Measurements from ENCODE around the gene TOR1B. TPM values are rescaled to one million over a fixed set of nuclear protein-coding genes. Genes with fewer than 3 reads are reported as not detected.

The TOR1B gene
- total RNA-seq, 1 experiment from 2014 or later: 80.4 TPM

- DNase-seq (ENCODE audit: low spot score): no peak
Observed at GRCh38 chr9:129845373-129845772, 42.4 kb downstream of the TOR1B start.

DNA sequence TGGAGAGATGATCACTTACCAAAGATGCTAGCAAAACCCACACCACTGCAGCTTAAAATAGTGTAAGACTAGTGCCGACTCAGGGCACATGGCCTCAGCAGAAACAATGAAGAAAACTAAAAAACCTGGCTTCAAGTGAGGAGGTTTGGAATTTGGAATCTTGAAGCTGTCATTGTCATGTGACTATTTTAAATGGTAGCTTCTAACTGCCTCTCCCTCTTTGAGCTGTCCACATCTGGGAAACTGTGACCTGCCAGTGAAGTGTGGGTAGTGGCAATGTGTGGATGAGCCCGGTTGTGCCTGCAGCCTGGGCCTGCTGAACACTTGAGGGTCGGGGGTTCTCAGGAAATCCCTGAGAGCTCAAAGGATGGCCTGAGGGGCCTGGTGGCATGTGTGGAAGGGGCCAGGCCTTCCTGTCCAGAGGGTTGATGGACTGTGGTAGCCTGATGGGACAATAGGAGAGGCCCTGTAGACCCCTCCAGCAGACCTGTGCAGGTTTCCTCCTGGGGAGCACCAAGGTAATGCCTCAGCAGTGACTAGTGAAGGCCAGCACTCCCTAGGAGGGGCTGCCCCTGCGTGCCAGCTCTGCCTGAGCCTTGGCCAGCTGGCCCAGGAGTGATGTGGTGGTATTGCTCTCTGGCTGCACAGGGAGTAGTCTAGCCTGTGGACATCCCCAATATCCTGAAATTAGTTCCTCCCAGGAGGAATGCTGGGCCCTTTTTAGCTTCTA is 45.9 kb downstream of the TOR1B start:
- DNase-seq (ENCODE audit: low spot score): no peak

DNA sequence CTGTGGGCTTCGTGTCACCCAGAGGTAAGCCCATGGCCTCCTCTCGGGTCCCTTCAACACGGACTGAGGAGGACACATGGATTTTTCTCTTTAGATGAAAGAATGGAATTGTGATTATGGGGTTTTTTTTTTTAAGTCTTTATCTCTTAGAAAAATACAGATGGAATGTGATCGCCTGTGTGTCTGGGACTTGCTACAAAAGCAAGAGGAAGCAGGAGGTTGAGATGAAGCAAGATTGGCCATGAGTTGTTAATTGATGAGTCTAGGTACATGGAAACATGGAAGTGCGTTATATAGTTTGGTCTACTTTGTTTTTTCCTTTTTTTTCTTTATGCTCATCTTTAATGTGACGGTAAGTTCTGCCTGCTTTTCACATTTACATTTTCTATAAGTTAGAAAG is 46.9 kb downstream of the TOR1B start:
- no peak for DNase-seq (ENCODE audit: low spot score)

GRCh38 chr9:129850821-129851550 is 48.0 kb downstream of the TOR1B start:
- no peak for DNase-seq (ENCODE audit: low spot score)

GRCh38 chr9:129851821-129852220 is 48.8 kb downstream of the TOR1B start:
- no peak for DNase-seq (ENCODE audit: low spot score)

DNA sequence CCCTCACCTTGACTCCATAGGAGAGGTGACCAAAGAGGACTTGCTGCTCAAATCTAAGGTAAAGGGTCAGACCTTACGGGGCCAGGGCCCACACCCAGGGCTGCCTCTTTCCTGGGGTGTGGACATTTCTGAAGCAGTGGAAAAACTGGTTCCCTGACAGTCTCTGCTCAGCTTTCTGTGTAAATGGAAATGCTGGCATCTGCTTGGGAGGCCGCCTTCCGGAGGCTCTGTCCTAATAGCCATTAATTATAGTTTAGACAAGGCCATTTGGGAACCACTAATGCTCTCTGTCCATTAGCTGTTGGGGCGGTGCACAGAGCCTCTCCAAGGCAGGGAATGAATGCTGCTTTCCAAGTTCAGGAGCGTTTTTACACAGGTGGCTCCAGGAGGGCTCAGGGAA is 49.6 kb downstream of the TOR1B start:
- no peak for DNase-seq (ENCODE audit: low spot score)

DNA sequence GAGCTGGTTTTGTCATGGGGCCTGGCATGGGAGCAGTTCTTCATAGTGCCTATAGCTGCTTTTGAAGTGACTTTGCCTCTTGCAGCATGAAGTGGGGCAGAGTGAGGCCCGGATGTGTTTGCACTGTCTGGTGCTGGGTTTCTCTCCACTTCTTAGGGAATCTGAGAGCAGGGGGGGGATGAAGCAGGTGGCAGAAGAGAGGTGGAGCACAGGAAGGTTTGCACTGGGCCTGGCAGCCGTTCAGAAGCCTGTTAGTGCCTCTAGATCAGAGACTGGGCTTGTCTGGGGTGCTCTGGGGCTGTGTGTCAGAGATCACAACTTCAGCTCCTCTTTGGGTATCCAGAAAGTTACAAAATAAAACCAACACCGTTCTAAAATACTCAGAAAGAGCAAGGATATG is 50.6 kb downstream of the TOR1B start:
- DNase-seq (ENCODE audit: low spot score): no peak

DNA sequence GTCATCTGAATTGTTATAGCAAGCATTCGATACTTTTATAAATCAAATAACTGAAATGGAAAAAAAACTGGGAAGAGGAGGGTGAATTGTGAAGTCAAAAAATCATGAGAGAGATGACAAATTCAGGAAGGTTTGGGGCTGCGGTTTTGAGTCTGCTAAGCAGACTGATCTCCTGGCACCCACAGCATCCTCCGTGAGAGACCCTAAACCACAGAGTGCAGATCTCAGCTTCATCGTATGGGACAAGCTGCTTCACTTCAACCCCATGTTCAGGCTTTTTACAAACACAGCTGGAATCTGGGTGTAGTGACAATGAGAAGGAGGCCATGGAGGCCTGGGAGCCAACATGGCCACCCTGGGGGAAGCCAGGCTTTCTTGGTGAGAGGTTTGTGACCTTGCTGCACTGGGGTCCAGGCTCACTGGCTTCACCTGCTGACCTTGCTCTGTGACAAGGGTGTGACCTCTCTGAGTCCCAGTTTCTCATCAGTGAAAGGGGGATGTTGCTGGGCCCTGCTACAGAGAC is 51.7 kb downstream of the TOR1B start:
- no peak for DNase-seq (ENCODE audit: low spot score)

DNA sequence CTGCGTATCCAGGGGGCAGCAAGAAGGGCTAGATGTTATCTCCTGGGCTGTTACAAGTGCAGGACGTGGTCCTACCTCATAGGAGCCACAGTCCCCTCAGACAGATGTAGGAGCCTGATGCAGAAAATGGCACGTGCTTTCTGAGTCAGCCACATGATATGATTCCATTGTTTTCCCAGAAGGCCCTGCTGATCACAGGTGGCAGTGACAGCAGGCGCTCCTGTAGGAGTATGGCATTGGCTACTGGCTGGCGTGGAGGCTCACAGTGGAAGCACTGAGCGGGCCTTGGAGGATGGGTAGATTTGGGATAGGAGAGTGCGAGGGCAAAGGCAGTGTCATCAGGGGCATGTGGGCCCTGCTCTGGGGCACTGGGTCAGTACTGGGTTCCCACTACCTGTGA is 54.2 kb downstream of the TOR1B start:
- DNase-seq (ENCODE audit: low spot score): no peak

DNA sequence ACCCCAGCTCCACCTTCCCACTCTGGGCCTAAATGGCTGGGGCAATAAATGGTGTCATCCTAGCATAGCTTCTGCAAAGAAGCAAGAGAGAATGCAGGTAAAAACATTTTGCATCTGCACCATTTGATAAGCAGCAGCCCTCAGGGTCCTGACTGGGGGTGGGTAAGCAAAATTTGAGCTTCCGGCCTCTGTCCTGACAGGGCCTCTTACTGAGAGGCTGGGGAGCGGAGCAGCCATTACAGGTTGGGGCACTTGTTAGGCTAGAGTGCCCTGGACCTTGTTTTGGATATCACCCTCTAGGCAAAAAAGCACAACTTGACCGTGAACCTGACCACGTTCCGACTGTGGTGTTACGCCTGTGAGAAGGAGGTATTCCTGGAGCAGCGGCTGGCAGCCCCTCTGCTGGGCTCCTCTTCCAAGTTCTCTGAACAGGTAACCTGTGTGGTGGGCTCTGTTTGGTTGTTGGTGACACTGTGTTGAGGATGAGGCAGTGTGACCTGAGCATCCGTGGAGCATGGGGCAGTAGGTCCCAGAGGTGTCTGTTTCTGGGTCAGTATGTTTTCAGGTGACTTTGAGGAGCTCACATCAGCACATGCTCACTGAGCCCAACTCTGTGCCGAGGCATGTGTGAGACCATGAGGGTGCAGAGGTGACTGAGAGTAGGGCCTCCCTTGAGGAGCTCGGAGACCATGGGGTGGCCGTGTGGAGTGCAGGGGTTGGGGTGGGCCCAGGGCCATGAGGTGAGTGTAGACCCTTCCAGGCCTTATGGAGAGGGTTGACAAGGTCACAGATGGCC is 55.4 kb downstream of the TOR1B start:
- DNase-seq (ENCODE audit: low spot score): no peak

Other genes with a start within 250 kb of the TOR1B start
- gene C9orf50, start 182.1 kb upstream of the TOR1B start, total RNA-seq (2014; rRNA removed; shearing (Covaris generic)): not detected in 2 replicates
- gene NTMT1, start 177.0 kb upstream of the TOR1B start, total RNA-seq (2014; rRNA removed; shearing (Covaris generic)): 26.9 and 43.8 TPM in 2 replicates
- 13.9 and 14.4 TPM in 2 replicates for gene ASB6, start 161.0 kb upstream of the TOR1B start, total RNA-seq (2014; rRNA removed; shearing (Covaris generic))
- gene PRRX2, start 137.5 kb upstream of the TOR1B start, total RNA-seq (2014; rRNA removed; shearing (Covaris generic)): not detected in 2 replicates
- 3.3 and 4.3 TPM in 2 replicates for gene PTGES, start 50.1 kb upstream of the TOR1B start, total RNA-seq (2014; rRNA removed; shearing (Covaris generic))
- 47.8 and 53.2 TPM in 2 replicates for gene TOR1A, start 21.0 kb downstream of the TOR1B start, total RNA-seq (2014; rRNA removed; shearing (Covaris generic))
- gene C9orf78, start 32.1 kb downstream of the TOR1B start, total RNA-seq (2014; rRNA removed; shearing (Covaris generic)): 71.9 and 75.3 TPM in 2 replicates
- gene USP20, start 32.3 kb downstream of the TOR1B start, total RNA-seq (2014; rRNA removed; shearing (Covaris generic)): 4.5 and 7.0 TPM in 2 replicates
- 22.7 and 28.4 TPM in 2 replicates for gene FNBP1, start 240.0 kb downstream of the TOR1B start, total RNA-seq (2014; rRNA removed; shearing (Covaris generic))

Measured in A172 (cell line).